Kidney (tissue), 11 donors: ENCODE results near the gene CD8B. TPM values are rescaled to one million over a fixed set of nuclear protein-coding genes. Genes with fewer than 3 reads are reported as not detected.
"Not testable (repeated sequence)": the region's sequence is repeated elsewhere in the genome, so short reads cannot be mapped to it uniquely, and the experiment has no call there.

Experiments
- DNase-seq, 5 donors: peaks; one replicate each; pipeline ENCODE4 v3.0.0-alpha.2; 2013 to 2020
- FAIRE-seq: peaks from 2 replicates; lab custom pipeline; 2012; peaks lifted over from hg19 to GRCh38; lab: Jason Lieb, UNC
- H3K27ac ChIP-seq, 2 donors: one replicate each; pipeline ENCODE4 v1.7.0; 2013; ENCODE audit warnings: low read depth in 2 of 2, low read length in 2 of 2, inconsistent platforms in 1 of 2
- H3K27me3 ChIP-seq: one replicate; pipeline ENCODE4 v1.7.1; 2013; ENCODE audit warnings: low read length, inconsistent platforms; ENCODE audit not compliant: control insufficient read depth, insufficient read depth
- H3K36me3 ChIP-seq, 3 donors: one replicate each; pipeline versions ENCODE4 v1.7.0 to v1.7.1; 2013; ENCODE audit warnings: low read length in 3 of 3, control low read depth in 1 of 3, inconsistent platforms in 1 of 3; ENCODE audit not compliant: insufficient read depth in 3 of 3, control insufficient read depth in 2 of 3
- H3K4me1 ChIP-seq, 3 donors: one replicate each; pipeline versions ENCODE4 v1.7.0 to v1.7.1; 2013; ENCODE audit warnings: low read length in 3 of 3, inconsistent platforms in 1 of 3, low read depth in 1 of 3; ENCODE audit not compliant: control insufficient read depth in 2 of 3, insufficient read depth in 2 of 3
- H3K4me3 ChIP-seq, 3 donors: one replicate each; pipeline versions ENCODE4 v1.7.0 to v1.8.1; 2013; ENCODE audit warnings: low read length in 3 of 3, control low read depth in 1 of 3, inconsistent platforms in 1 of 3
- H3K9ac ChIP-seq, 3 donors: one replicate each; pipeline versions ENCODE4 v1.7.0 to v1.7.1; 2013; ENCODE audit warnings: low read length in 3 of 3, control low read depth in 1 of 3, inconsistent platforms in 1 of 3
- H3K9me3 ChIP-seq, 3 donors: one replicate each; pipeline versions ENCODE4 v1.7.0 to v1.7.1; 2013; ENCODE audit warnings: low read length in 3 of 3, control low read depth in 1 of 3, inconsistent platforms in 1 of 3; ENCODE audit not compliant: control insufficient read depth in 2 of 3, insufficient read depth in 1 of 3
- intact Hi-C: fragments of 100-400 bp; cut with DNase I; formaldehyde crosslinking; loops from one replicate; pipeline ENCODE4 v1.11.1; 2022
- polyA plus RNA-seq: library from polyadenylated mRNA; stranded (reverse); fragments of 350-450 nt; fragmentation: Illumina TruSeq; extraction: RNeasy Lipid Tissue Mini Kit (QIAGEN cat#74804); gene quantifications from one replicate; pipeline ENCODE4 v1.2.3, GENCODE V29; 2014; ENCODE audit warnings: low read depth, low replicate concordance; ENCODE audit not compliant: insufficient read depth
- total RNA-seq: library from RNA; stranded (reverse); fragmentation: NEBNext Ultra II Directional; extraction: Animal tissue kit (Norgen Biotek cat#: 25700); gene quantifications from one replicate; pipeline ENCODE4 v1.2.1, GENCODE V29; 2021
- donor health status: control.
- donor health status: control.
- donor health status: DM: yes; HTN: yes; CAD: no.
- donor health status: Normal renal cell carcinoma (clear cell type).

The CD8B gene
- total and polyA plus RNA-seq, 2 donors from 2014 or later: 2.5 TPM; not detected in 1

DNA sequence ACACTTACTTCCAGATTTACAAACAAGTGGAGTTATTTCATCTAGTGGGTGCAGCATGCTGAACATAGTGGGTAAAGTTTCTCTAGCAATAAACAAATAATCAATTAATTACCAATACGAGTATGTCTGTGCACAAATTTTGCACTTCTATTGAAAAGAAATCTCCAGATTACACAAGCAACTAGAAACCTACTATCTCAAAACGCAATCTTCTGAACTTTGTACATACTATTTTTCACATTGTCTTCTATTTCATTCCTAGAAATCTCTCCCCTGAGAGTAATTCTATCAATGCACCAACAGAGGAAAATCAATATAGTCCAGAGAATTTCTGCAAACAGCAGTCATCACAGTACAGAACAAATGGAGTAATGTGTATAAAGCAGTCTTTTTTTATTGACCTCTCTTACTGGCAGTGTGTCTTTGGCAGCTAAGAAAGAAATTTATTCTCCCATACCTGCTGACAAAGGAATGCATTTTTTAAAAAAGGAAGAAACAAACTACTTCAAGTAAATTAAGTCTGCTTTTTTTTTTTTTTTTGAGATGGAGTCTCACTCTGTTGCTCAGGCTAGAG lies 7.3 kb upstream of the CD8B start:
- H3K9me3 ChIP-seq, intact Hi-C loops, H3K27ac ChIP-seq, DNase-seq, H3K36me3 ChIP-seq, H3K27me3 ChIP-seq, FAIRE-seq, H3K4me3 ChIP-seq, H3K9ac ChIP-seq, H3K4me1 ChIP-seq: not testable (repeated sequence)

DNA sequence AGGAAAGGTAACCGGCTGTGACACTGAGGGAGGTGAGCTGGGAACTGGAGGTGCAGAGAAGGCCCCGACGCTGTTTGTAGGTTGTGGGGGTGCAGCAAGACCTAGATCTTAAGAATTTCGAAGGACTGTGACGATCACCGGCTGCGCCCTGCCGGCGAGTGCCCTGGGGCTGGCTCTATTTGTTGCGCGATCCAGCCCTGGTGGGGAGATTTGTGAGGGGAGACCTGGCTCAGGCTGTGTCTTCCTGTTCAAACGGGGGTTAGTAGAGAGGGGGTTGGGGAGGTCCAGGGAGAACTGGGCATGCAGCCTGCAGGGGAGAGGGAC lies 656 bp upstream of the CD8B start:
- H3K4me3 ChIP-seq, H3K9me3 ChIP-seq, H3K36me3 ChIP-seq, intact Hi-C loops, FAIRE-seq, H3K27ac ChIP-seq, H3K4me1 ChIP-seq, H3K27me3 ChIP-seq, H3K9ac ChIP-seq, DNase-seq: not testable (repeated sequence)

DNA sequence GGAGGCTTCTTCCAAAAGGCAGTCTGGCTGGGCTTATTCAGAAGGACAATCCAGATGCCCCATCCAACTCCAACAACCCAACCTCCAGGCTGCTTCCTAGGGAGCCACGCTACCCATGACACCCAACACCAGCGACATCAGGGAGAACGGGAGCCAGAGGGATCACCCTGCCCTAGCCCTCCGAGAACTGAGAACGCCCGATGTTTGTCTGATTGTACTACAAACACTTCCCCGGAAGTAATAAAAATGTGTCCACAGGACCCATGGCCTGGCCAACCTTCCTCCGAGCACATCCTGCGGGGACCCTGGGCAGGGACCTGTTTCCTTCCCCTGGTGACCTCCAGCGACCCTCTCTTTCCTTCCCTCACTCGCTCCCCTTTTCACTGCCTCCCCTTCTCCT lies 511 bp downstream of the CD8B start:
- H3K4me1 ChIP-seq, H3K36me3 ChIP-seq, FAIRE-seq, H3K4me3 ChIP-seq, intact Hi-C loops, H3K9ac ChIP-seq, H3K27me3 ChIP-seq, H3K27ac ChIP-seq, H3K9me3 ChIP-seq: not testable (repeated sequence)
- peak in 3 of 5 donors; percentile 8 to 22 (median 10) for DNase-seq

DNA sequence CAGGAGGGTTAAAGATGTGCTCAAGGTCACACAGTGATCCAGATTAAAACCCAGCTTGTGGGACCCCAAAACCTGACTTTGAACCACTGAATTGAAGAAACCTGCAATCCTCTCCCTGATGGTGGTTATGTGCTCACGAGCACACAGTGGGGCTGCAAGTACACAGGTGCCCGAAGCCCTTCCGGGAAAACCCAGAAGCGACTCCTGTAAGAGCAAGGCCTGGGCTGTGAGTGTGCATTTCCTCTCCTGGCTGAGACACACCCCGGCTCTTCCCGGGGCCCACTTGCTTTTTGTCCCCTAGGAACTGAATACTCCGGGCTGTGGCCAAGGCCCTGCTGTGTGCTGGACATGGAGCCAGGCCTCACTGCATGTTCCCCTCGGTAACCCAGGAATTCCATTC lies 1.1 kb downstream of the CD8B start:
- intact Hi-C loops, H3K9me3 ChIP-seq, DNase-seq, H3K9ac ChIP-seq, H3K27me3 ChIP-seq, H3K27ac ChIP-seq, H3K36me3 ChIP-seq, H3K4me3 ChIP-seq, H3K4me1 ChIP-seq, FAIRE-seq: not testable (repeated sequence)

DNA sequence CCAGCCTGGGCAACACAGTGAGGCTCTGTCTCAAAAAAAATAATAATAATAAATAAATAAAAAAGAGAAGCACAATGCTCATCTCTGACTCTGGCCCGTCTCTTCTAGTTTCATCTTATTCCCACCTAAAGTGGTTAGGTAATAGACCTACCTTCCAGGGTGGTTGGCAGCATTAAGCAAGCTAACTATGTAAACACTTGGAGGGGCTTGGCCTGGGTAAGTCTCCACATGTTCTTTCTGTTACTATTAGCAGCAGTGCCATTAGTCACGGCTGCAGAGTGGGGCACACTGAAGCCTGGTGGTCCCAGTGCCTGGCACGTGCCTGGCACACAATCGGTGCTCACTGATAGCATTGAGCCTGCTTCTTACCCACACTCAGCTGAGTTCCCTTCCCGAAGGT lies 4.0 kb downstream of the CD8B start:
- DNase-seq, FAIRE-seq, H3K4me3 ChIP-seq, H3K27ac ChIP-seq, intact Hi-C loops, H3K9me3 ChIP-seq, H3K4me1 ChIP-seq, H3K9ac ChIP-seq, H3K36me3 ChIP-seq, H3K27me3 ChIP-seq: not testable (repeated sequence)

DNA sequence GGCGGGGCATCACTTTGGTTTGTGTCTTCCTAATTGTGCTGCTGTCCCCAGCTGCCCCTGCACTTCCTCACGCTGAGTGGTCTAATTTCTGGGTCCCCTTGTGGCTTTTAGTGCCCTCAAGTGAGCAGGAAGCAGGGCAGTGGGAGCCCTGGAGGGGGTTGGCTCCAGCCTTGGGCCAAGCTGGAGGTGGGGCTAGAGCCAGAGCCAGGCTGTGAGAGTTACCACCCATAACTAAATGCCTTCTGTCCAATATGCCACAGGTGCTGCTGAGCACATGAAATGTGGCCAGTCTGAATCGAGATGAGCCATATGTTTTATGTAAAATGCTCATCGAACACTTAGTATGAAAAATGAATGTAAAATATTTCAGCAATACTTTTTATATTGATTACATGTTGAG lies 5.2 kb downstream of the CD8B start:
- FAIRE-seq, H3K36me3 ChIP-seq, H3K27me3 ChIP-seq, H3K9ac ChIP-seq, H3K27ac ChIP-seq, DNase-seq, H3K4me1 ChIP-seq, H3K4me3 ChIP-seq, intact Hi-C loops, H3K9me3 ChIP-seq: not testable (repeated sequence)

DNA sequence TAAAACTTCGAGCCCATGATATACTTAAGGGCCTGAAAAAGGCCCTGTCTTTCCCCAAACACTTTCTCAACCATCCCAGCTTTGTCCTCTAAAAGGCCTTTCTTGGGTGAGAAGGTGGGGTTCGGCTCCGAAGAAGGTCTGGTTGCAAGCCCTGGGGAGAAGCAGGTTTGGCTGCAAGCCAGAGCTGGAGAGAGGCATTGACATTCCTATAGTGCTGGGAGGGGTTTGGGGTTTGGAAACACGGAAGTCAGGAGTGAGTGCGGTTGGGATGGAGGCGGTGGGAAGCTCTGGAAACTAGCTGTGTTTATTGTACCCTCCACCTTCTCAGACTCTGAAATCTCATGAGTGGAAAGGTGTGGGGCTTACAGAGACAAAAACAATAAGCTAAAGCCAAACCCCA lies 5.7 kb downstream of the CD8B start:
- H3K4me1 ChIP-seq, H3K27me3 ChIP-seq, H3K36me3 ChIP-seq, FAIRE-seq, H3K9me3 ChIP-seq, intact Hi-C loops, H3K9ac ChIP-seq, H3K27ac ChIP-seq, H3K4me3 ChIP-seq: not testable (repeated sequence)
- peak in 3 of 5 donors; percentile 33 to 68 (median 46) for DNase-seq

DNA sequence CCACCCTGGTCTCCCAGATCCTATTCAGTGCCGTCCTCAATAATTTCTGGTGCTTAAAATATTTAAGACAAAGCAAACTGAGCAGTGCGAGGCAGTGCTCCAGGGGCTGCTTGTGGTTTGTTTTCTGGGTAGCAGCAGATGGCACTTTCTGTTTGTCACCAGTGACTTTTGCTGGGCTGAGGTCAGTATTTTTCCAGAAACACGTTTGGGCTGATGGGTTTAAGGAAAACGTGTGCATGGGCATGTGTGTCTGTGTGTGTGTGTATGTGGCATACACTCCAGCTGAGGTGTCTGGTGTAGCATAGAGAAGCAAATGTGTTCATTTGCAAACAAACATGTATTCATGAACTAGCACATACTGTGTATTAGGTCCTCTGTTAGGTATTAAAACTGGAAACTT lies 10.1 kb downstream of the CD8B start:
- H3K27ac ChIP-seq, H3K36me3 ChIP-seq, intact Hi-C loops, FAIRE-seq, H3K9me3 ChIP-seq, H3K9ac ChIP-seq, H3K27me3 ChIP-seq, H3K4me3 ChIP-seq, DNase-seq, H3K4me1 ChIP-seq: not testable (repeated sequence)
